Loucy (cell line): ENCODE results near the gene LILRA5.

Experiments used
- EZH2phosphoT487 ChIP-seq: fragments of 200-600 bp; IDR thresholded peaks from 2 replicates; pipeline ENCODE4 v1.6.1; 2018; ENCODE audit warnings: antibody characterized with exemption, mild to moderate bottlenecking, moderate library complexity, borderline replicate concordance
- TF ChIP-seq, protein P1 (sequence below): fragments of 200-600 bp; sonication (generic); conservative IDR thresholded peaks from 2 replicates; pipeline ENCODE4 v1.5.1; 2014; ENCODE audit warnings: mild to moderate bottlenecking, antibody characterized with exemption, low read length

DNA sequence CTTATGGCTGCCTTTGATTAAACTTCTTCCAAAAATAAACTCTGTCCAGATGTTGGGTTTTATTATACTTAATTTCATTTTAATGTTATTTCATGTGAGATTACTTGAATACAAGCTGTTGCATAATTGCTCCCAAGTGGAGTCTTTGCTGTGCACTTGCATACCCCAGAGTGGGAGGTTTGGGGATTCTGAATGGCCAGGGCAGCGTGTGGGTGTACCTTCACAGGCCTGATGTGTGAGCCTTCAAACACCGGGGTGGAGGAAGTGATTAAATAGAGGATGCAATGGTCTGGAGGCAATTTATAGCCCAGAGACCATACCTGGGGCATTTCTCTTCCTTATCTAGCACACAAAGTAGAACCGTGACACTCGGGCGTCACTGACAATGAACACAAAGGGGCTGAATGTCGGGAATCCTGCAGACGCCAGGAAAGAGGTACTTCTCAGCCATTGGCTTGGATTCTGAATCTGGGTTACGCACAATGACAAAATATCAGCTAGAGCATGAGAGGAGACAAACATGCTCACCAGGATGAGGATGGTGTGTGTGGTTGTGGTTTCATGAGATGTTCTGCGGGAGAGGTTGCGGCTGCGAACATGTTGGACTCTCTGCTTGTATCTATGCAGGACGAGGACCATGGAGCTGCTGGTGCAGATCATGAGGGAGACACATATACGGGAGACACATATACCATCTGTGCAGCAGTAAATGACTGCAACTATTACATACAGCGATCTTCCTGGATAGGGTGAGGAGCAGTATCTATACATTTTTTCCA, 7.1 kb upstream of the LILRA5 start:
- TF ChIP-seq, protein P1, sequence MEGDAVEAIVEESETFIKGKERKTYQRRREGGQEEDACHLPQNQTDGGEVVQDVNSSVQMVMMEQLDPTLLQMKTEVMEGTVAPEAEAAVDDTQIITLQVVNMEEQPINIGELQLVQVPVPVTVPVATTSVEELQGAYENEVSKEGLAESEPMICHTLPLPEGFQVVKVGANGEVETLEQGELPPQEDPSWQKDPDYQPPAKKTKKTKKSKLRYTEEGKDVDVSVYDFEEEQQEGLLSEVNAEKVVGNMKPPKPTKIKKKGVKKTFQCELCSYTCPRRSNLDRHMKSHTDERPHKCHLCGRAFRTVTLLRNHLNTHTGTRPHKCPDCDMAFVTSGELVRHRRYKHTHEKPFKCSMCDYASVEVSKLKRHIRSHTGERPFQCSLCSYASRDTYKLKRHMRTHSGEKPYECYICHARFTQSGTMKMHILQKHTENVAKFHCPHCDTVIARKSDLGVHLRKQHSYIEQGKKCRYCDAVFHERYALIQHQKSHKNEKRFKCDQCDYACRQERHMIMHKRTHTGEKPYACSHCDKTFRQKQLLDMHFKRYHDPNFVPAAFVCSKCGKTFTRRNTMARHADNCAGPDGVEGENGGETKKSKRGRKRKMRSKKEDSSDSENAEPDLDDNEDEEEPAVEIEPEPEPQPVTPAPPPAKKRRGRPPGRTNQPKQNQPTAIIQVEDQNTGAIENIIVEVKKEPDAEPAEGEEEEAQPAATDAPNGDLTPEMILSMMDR = no peak
- TF ChIP-seq EZH2phosphoT487 = no peak
